Kidney (tissue), 14 donors: Measurements from ENCODE around the gene COQ9. TPM values are rescaled to one million over a fixed set of nuclear protein-coding genes. Genes with fewer than 3 reads are reported as not detected.

ENCODE experiments used
- DNase-seq, 5 donors: peaks; one replicate each; pipeline ENCODE4 v3.0.0-alpha.2; 2013 to 2020
- FAIRE-seq: peaks from 2 replicates; lab custom pipeline; 2012; peaks lifted over from hg19 to GRCh38; lab: Jason Lieb, UNC
- H3K27ac ChIP-seq, 2 donors: one replicate each; pipeline ENCODE4 v1.7.0; 2013; ENCODE audit warnings: low read depth in 2 of 2, low read length in 2 of 2, inconsistent platforms in 1 of 2
- H3K27me3 ChIP-seq: one replicate; pipeline ENCODE4 v1.7.1; 2013; ENCODE audit warnings: low read length, inconsistent platforms; ENCODE audit not compliant: control insufficient read depth, insufficient read depth
- H3K36me3 ChIP-seq, 3 donors: one replicate each; pipeline versions ENCODE4 v1.7.0 to v1.7.1; 2013; ENCODE audit warnings: low read length in 3 of 3, control low read depth in 1 of 3, inconsistent platforms in 1 of 3; ENCODE audit not compliant: insufficient read depth in 3 of 3, control insufficient read depth in 2 of 3
- H3K4me1 ChIP-seq, 3 donors: one replicate each; pipeline versions ENCODE4 v1.7.0 to v1.7.1; 2013; ENCODE audit warnings: low read length in 3 of 3, inconsistent platforms in 1 of 3, low read depth in 1 of 3; ENCODE audit not compliant: control insufficient read depth in 2 of 3, insufficient read depth in 2 of 3
- H3K4me3 ChIP-seq, 3 donors: one replicate each; pipeline versions ENCODE4 v1.7.0 to v1.8.1; 2013; ENCODE audit warnings: low read length in 3 of 3, control low read depth in 1 of 3, inconsistent platforms in 1 of 3
- H3K9ac ChIP-seq, 3 donors: one replicate each; pipeline versions ENCODE4 v1.7.0 to v1.7.1; 2013; ENCODE audit warnings: low read length in 3 of 3, control low read depth in 1 of 3, inconsistent platforms in 1 of 3
- H3K9me3 ChIP-seq, 3 donors: one replicate each; pipeline versions ENCODE4 v1.7.0 to v1.7.1; 2013; ENCODE audit warnings: low read length in 3 of 3, control low read depth in 1 of 3, inconsistent platforms in 1 of 3; ENCODE audit not compliant: control insufficient read depth in 2 of 3, insufficient read depth in 1 of 3
- intact Hi-C: fragments of 100-400 bp; cut with DNase I; formaldehyde crosslinking; loops from one replicate; pipeline ENCODE4 v1.11.1; 2022
- polyA plus RNA-seq: library from polyadenylated mRNA; stranded (reverse); fragments of 350-450 nt; fragmentation: Illumina TruSeq; extraction: RNeasy Lipid Tissue Mini Kit (QIAGEN cat#74804); gene quantifications from one replicate; pipeline ENCODE4 v1.2.3, GENCODE V29; 2014; ENCODE audit warnings: low read depth, low replicate concordance; ENCODE audit not compliant: insufficient read depth
- total RNA-seq: library from RNA; stranded (reverse); fragmentation: NEBNext Ultra II Directional; extraction: Animal tissue kit (Norgen Biotek cat#: 25700); gene quantifications from one replicate; pipeline ENCODE4 v1.2.1, GENCODE V29; 2021
- TF ChIP-seq, protein P1 (sequence below): IDR thresholded peaks from 3 replicates; pipeline ENCODE4 v1.5.1; 2012; ENCODE audit warnings: mild to moderate bottlenecking, moderate library complexity, borderline replicate concordance; ENCODE audit not compliant: insufficient read depth; ENCODE audit errors: extremely low read depth
- donor health status: control.
- donor health status: control.
- donor health status: control.
- donor health status: control.
- donor health status: control.
- donor health status: DM: yes; HTN: yes; CAD: no.
- donor health status: Normal renal cell carcinoma (clear cell type).

COQ9 gene
- total and polyA plus RNA-seq, 2 donors from 2014 or later, result 78.0 to 200 TPM

DNA sequence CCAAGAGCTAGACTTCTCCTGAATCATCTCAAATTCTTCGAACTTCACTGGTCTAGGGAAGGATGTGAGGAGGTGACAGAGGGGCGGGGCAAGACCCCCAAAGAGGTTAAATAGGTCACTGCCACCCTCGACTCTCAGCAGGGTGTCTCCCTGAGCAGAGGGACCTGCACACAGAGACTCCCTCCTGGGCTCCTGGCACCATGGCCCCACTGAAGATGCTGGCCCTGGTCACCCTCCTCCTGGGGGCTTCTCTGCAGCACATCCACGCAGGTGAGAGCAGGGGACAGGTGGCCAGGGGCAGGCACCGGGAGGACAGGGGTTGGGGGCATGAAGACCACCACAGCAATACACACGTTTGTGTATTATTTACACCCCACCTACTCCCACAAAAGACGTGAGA is 33.5 kb upstream of the COQ9 start:
- no peak for FAIRE-seq
- Histone ChIP-seq H3K27ac (no peak overlapping the region), H3K4me1 (peaks cover 0 to 18% (median 0%) of the 10 kb centered on the region in 3 donors), H3K4me3 (no peak overlapping the region), H3K27me3 (no peaks in the 10 kb centered on the region), H3K9me3 (no peaks in the 10 kb centered on the region), H3K9ac (no peak overlapping the region), H3K36me3 (no peaks in the 10 kb centered on the region)
- DNase-seq, result no peak
- intact Hi-C loops, result loop anchor here (10.0 kb wide), 1 partner anchor 101 kb away; no protein-coding TSS in a partner anchor
- TF ChIP-seq, protein P1, sequence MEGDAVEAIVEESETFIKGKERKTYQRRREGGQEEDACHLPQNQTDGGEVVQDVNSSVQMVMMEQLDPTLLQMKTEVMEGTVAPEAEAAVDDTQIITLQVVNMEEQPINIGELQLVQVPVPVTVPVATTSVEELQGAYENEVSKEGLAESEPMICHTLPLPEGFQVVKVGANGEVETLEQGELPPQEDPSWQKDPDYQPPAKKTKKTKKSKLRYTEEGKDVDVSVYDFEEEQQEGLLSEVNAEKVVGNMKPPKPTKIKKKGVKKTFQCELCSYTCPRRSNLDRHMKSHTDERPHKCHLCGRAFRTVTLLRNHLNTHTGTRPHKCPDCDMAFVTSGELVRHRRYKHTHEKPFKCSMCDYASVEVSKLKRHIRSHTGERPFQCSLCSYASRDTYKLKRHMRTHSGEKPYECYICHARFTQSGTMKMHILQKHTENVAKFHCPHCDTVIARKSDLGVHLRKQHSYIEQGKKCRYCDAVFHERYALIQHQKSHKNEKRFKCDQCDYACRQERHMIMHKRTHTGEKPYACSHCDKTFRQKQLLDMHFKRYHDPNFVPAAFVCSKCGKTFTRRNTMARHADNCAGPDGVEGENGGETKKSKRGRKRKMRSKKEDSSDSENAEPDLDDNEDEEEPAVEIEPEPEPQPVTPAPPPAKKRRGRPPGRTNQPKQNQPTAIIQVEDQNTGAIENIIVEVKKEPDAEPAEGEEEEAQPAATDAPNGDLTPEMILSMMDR, result no peak

DNA sequence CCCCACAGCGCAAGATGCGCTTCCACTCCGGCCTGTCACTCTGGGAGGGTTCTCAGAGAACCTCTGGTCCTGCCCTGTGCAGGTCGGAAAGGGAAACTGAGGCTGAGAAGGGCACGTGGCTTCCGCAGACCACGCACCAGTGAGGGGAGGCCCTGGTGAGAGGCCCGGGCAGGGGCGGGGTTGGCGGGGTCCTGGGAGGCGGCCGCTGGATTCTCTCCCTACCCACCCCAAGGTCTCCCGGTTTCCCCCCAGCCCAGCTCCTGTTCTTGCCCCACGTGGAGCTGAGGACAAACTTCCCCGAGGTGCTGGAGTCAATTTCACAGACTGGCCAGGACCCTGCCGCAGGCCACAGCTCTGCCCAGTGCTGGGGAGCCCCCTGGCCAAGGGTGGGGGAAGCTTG is 31.2 kb upstream of the COQ9 start:
- Histone ChIP-seq H3K36me3 (no peaks in the 10 kb centered on the region), H3K4me1 (peaks cover 0 to 20% (median 0%) of the 10 kb centered on the region in 3 donors), H3K27ac (no peak overlapping the region), H3K9me3 (no peaks in the 10 kb centered on the region), H3K9ac (no peak overlapping the region), H3K27me3 (no peaks in the 10 kb centered on the region), H3K4me3 (no peak overlapping the region)
- TF ChIP-seq, protein P1, result no peak
- FAIRE-seq (no peak), DNase-seq (peak in 1 of 5 donors; percentile 74)
- intact Hi-C loops, result loop anchor here (5.0 to 10.0 kb wide), 2 partner anchors 99 to 114 kb away; no protein-coding TSS in a partner anchor

DNA sequence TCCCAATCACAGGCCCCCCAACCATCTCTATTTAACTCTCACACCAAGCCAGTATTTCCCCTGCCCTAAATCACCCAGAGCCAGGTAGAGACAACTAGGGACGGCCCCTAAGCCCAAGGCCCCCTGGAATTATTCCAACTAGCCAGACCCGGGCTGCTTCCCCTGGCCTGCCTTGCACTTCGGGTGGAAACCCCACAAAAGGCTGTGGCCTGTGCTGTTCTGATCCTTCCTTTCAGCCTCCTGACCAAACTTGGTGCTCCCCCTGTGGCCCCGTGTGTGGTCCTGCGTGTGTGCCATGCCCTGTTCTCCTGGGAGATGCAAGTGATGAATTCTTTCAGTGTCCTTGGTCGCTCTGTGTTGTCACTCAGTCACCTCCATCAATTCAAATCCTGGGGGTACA is 27.8 kb upstream of the COQ9 start:
- FAIRE-seq (no peak), DNase-seq (no peak)
- Histone ChIP-seq H3K9me3 (no peaks in the 10 kb centered on the region), H3K9ac (no peak overlapping the region), H3K4me1 (peaks cover 0 to 24% (median 0%) of the 10 kb centered on the region in 3 donors), H3K27ac (no peak overlapping the region), H3K36me3 (no peaks in the 10 kb centered on the region), H3K27me3 (no peaks in the 10 kb centered on the region), H3K4me3 (no peak overlapping the region)
- intact Hi-C loops, result loop anchor here (5.0 to 10.0 kb wide), 2 partner anchors 95 to 117 kb away; no protein-coding TSS in a partner anchor
- TF ChIP-seq, protein P1, result no peak
